ENCODE measurements around the gene ZP1.

Gene ZP1

DNA sequence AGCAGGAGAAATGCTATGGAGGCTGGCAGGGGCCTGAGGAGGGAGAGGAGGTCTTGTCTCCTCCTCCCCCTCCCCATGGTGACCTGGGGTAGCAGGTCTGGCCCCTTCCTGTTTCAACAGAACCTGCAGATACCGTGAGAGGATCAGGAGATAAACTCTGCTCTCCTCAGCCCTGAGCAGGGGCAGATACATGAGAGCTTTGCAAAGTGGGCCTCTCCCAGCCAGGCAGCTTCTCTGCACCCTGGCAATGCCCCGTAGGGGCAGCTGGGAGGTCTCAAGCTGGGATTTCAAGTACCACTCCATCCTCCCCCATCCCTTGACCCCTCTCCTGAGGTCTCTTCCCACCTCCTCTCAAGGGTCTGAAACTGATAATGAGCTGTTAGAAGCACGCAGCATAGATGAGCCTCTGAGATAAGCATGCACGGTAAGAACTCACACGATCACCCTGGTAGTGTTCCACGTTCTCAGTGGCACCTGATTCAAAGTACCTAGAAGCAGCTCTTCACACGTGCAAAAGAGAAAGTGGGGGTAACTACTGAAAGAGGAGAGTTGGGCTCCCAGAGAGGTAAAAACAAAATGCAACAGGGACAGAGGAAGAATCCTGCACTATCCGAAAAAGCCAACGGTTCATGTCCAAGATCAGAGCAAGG, 30.4 kb upstream of the ZP1 start:
- Histone ChIP-seq H3K9me3 (ENCODE audit: control insufficient read depth, insufficient read depth, low read depth, low read length) (no peaks in the 10 kb centered on the region), H3K4me1 (ENCODE audit: control insufficient read depth, insufficient read depth, low read length) (no peaks in the 10 kb centered on the region), H3K4me3 (ENCODE audit: low read depth, low read length) (no peak overlapping the region), H3K36me3 (ENCODE audit: control insufficient read depth in 2 of 2, insufficient read depth in 1 of 2, low read length in 2 of 2) (no peaks in the 10 kb centered on the region), H3K27ac (ENCODE audit: extremely low read depth, low read depth, low read length) (no peak overlapping the region)
- CTCF ChIA-PET, result interaction anchor here (0.5 to 1.4 kb wide), 3 partner anchors 51 to 221 kb away, joined by 3 to 5 read pairs (median 4); no protein-coding TSS in a partner anchor
- TF ChIP-seq ZBTB26 (tag by site-specific recombination; optimal IDR thresholded peaks at IDR 0.05), result no peak
- no peak for TF ChIP-seq ZNF544 (tag by site-specific recombination; IDR thresholded peaks at IDR 0.05)
- TF ChIP-seq, protein P1, sequence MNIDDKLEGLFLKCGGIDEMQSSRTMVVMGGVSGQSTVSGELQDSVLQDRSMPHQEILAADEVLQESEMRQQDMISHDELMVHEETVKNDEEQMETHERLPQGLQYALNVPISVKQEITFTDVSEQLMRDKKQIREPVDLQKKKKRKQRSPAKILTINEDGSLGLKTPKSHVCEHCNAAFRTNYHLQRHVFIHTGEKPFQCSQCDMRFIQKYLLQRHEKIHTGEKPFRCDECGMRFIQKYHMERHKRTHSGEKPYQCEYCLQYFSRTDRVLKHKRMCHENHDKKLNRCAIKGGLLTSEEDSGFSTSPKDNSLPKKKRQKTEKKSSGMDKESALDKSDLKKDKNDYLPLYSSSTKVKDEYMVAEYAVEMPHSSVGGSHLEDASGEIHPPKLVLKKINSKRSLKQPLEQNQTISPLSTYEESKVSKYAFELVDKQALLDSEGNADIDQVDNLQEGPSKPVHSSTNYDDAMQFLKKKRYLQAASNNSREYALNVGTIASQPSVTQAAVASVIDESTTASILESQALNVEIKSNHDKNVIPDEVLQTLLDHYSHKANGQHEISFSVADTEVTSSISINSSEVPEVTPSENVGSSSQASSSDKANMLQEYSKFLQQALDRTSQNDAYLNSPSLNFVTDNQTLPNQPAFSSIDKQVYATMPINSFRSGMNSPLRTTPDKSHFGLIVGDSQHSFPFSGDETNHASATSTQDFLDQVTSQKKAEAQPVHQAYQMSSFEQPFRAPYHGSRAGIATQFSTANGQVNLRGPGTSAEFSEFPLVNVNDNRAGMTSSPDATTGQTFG (tag by site-specific recombination; IDR thresholded peaks at IDR 0.05; ENCODE audit: borderline replicate concordance), result no peak
- TF ChIP-seq KLF1 (tag by site-specific recombination; IDR thresholded peaks at IDR 0.05), result no peak
- POLR2A ChIA-PET, result no interaction called here

DNA sequence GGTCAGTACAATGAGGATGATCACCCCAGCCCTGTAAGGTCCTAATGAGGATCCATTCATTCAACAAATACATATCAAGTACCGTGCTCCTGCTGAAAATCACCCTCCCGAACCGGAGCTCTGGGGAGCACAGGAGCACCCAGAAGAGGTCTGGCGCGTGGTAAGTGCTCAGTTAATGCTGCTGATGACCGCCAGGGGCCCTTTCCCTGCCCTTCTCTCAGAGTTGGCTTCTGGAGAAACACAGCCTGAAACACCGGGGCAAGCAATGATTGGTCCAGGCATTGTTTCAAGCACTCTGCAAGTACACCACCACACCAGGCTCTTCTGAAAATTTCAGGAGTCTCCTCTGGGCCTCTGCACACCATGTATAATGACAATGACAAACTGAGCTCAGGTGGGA, 29.2 kb upstream of the ZP1 start:
- Histone ChIP-seq H3K4me1 (ENCODE audit: control insufficient read depth, insufficient read depth, low read length) (no peaks in the 10 kb centered on the region), H3K9me3 (ENCODE audit: control insufficient read depth, insufficient read depth, low read depth, low read length) (no peaks in the 10 kb centered on the region), H3K36me3 (ENCODE audit: control insufficient read depth in 2 of 2, insufficient read depth in 1 of 2, low read length in 2 of 2) (no peaks in the 10 kb centered on the region), H3K4me3 (ENCODE audit: low read depth, low read length) (no peak overlapping the region), H3K27ac (ENCODE audit: extremely low read depth, low read depth, low read length) (no peak overlapping the region)
- no peak for TF ChIP-seq ZNF423 (tag by site-specific recombination; IDR thresholded peaks at IDR 0.05)
- TF ChIP-seq ZNF76 (tag by site-specific recombination; IDR thresholded peaks at IDR 0.05; ENCODE audit: borderline replicate concordance, low read depth), result no peak
- TF ChIP-seq, protein P2, sequence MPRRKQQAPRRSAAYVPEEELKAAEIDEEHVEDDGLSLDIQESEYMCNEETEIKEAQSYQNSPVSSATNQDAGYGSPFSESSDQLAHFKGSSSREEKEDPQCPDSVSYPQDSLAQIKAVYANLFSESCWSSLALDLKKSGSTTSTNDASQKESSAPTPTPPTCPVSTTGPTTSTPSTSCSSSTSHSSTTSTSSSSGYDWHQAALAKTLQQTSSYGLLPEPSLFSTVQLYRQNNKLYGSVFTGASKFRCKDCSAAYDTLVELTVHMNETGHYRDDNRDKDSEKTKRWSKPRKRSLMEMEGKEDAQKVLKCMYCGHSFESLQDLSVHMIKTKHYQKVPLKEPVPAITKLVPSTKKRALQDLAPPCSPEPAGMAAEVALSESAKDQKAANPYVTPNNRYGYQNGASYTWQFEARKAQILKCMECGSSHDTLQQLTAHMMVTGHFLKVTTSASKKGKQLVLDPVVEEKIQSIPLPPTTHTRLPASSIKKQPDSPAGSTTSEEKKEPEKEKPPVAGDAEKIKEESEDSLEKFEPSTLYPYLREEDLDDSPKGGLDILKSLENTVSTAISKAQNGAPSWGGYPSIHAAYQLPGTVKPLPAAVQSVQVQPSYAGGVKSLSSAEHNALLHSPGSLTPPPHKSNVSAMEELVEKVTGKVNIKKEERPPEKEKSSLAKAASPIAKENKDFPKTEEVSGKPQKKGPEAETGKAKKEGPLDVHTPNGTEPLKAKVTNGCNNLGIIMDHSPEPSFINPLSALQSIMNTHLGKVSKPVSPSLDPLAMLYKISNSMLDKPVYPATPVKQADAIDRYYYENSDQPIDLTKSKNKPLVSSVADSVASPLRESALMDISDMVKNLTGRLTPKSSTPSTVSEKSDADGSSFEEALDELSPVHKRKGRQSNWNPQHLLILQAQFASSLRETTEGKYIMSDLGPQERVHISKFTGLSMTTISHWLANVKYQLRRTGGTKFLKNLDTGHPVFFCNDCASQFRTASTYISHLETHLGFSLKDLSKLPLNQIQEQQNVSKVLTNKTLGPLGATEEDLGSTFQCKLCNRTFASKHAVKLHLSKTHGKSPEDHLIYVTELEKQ (tag by site-specific recombination; IDR thresholded peaks at IDR 0.05; ENCODE audit: borderline replicate concordance), result no peak
- no peak for TF ChIP-seq ZNF404 (tag by site-specific recombination; IDR thresholded peaks at IDR 0.05)
- TF ChIP-seq, protein P3, sequence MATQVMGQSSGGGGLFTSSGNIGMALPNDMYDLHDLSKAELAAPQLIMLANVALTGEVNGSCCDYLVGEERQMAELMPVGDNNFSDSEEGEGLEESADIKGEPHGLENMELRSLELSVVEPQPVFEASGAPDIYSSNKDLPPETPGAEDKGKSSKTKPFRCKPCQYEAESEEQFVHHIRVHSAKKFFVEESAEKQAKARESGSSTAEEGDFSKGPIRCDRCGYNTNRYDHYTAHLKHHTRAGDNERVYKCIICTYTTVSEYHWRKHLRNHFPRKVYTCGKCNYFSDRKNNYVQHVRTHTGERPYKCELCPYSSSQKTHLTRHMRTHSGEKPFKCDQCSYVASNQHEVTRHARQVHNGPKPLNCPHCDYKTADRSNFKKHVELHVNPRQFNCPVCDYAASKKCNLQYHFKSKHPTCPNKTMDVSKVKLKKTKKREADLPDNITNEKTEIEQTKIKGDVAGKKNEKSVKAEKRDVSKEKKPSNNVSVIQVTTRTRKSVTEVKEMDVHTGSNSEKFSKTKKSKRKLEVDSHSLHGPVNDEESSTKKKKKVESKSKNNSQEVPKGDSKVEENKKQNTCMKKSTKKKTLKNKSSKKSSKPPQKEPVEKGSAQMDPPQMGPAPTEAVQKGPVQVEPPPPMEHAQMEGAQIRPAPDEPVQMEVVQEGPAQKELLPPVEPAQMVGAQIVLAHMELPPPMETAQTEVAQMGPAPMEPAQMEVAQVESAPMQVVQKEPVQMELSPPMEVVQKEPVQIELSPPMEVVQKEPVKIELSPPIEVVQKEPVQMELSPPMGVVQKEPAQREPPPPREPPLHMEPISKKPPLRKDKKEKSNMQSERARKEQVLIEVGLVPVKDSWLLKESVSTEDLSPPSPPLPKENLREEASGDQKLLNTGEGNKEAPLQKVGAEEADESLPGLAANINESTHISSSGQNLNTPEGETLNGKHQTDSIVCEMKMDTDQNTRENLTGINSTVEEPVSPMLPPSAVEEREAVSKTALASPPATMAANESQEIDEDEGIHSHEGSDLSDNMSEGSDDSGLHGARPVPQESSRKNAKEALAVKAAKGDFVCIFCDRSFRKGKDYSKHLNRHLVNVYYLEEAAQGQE (tag by site-specific recombination; IDR thresholded peaks at IDR 0.05), result no peak
- no peak for TF ChIP-seq ZNF610 (tag by site-specific recombination; IDR thresholded peaks at IDR 0.05; ENCODE audit: borderline replicate concordance)
- TF ChIP-seq REPIN1 (tag by site-specific recombination; IDR thresholded peaks at IDR 0.05; ENCODE audit: low read depth), result no peak
- no peak for TF ChIP-seq ZNF623 (tag by site-specific recombination; IDR thresholded peaks at IDR 0.05)
- TF ChIP-seq ZNF121 (tag by site-specific recombination; IDR thresholded peaks at IDR 0.05), result no peak
- no peak for TF ChIP-seq ZNF621 (tag by site-specific recombination; IDR thresholded peaks at IDR 0.05)
- TF ChIP-seq, protein P4, sequence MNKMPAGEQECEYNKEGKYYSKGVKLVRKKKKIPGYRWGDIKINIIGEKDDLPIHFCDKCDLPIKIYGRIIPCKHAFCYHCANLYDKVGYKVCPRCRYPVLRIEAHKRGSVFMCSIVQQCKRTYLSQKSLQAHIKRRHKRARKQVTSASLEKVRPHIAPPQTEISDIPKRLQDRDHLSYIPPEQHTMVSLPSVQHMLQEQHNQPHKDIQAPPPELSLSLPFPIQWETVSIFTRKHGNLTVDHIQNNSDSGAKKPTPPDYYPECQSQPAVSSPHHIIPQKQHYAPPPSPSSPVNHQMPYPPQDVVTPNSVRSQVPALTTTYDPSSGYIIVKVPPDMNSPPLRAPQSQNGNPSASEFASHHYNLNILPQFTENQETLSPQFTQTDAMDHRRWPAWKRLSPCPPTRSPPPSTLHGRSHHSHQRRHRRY (tag by site-specific recombination; IDR thresholded peaks at IDR 0.05), result no peak
- no peak for TF ChIP-seq SCRT2 (tag by site-specific recombination; IDR thresholded peaks at IDR 0.05)
- TF ChIP-seq ZSCAN30 (tag by site-specific recombination; IDR thresholded peaks at IDR 0.05), result no peak
- ChIA-PET CTCF (interaction anchor here (1.0 kb wide), 1 partner anchor 49 kb away, joined by 5 read pairs; no protein-coding TSS in a partner anchor), POLR2A (no interaction called here)

Data from HEK293 (cell line).